Cerebellar nuclear complex (tissue), 1 donor: ENCODE data around the gene ADAMTSL3.

Source experiments
- DNase-seq, 2 experiments: peaks; one replicate each; lab custom pipeline; 2025; lab: John Stamatoyannopoulos, UW

ADAMTSL3 gene, protein sequence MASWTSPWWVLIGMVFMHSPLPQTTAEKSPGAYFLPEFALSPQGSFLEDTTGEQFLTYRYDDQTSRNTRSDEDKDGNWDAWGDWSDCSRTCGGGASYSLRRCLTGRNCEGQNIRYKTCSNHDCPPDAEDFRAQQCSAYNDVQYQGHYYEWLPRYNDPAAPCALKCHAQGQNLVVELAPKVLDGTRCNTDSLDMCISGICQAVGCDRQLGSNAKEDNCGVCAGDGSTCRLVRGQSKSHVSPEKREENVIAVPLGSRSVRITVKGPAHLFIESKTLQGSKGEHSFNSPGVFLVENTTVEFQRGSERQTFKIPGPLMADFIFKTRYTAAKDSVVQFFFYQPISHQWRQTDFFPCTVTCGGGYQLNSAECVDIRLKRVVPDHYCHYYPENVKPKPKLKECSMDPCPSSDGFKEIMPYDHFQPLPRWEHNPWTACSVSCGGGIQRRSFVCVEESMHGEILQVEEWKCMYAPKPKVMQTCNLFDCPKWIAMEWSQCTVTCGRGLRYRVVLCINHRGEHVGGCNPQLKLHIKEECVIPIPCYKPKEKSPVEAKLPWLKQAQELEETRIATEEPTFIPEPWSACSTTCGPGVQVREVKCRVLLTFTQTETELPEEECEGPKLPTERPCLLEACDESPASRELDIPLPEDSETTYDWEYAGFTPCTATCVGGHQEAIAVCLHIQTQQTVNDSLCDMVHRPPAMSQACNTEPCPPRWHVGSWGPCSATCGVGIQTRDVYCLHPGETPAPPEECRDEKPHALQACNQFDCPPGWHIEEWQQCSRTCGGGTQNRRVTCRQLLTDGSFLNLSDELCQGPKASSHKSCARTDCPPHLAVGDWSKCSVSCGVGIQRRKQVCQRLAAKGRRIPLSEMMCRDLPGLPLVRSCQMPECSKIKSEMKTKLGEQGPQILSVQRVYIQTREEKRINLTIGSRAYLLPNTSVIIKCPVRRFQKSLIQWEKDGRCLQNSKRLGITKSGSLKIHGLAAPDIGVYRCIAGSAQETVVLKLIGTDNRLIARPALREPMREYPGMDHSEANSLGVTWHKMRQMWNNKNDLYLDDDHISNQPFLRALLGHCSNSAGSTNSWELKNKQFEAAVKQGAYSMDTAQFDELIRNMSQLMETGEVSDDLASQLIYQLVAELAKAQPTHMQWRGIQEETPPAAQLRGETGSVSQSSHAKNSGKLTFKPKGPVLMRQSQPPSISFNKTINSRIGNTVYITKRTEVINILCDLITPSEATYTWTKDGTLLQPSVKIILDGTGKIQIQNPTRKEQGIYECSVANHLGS (N-terminal part only)

DNA sequence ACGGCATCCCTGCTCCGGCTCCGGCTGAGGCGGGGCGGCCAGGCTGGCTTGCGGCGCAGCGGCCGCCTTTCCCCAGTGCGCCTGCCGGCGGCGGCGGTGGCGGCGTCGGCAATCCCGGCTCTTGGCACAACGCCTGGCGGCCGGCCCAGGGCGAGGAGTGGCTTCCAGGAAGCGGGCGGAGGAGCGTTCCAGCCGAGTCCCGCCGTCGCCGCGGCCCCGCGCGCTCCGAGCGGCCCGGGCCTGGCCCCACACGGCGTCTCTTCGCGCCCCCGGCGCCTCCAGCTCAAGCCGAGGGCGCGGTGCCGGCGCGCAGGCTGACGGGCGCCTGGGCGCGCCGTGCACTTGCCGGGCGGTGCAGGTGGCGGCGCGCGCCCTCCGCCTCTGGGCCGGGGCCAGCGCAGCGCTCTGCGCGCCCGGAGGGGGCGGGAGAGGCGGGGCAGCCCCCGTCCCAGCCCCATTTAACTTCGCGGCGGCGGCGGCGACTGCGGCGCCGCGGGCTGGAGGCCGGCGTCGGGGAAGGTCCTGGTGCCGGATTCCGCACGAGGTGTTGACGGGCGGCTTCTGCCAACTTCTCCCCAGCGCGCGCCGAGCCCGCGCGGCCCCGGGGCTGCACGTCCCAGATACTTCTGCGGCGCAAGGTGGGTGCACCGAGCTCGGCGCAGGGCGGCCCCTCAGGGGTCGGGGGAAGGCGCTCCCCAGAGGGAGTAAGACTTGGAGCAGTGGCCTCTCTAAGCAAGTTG lies at the start of gene ADAMTSL3:
Gene ADAMTSL3, plus strand, starts transcription at position 485 of the 740 bp plus-strand sequence. CDS start 1,639 bp downstream, outside the sequence.
- DNase-seq, result no peak

DNA sequence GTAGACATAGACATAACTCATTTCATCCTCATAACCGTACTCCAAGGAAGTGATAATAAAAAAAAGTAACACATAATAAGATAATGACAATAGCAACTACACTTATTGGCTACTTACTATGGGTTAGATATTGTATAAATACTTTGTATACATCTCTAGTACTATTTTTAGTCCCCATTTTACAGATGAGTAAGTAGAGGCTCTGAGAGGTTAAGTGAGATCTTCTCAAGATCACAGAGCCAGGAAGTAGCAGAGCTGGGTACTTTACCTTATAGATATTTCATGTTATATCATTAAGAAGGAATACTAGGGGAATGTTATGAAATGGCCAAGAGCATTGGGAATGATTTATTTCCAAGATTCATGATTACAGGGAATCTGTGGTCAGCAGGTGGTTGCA lies 49.4 kb upstream of the ADAMTSL3 start:
- no peak for DNase-seq

DNA sequence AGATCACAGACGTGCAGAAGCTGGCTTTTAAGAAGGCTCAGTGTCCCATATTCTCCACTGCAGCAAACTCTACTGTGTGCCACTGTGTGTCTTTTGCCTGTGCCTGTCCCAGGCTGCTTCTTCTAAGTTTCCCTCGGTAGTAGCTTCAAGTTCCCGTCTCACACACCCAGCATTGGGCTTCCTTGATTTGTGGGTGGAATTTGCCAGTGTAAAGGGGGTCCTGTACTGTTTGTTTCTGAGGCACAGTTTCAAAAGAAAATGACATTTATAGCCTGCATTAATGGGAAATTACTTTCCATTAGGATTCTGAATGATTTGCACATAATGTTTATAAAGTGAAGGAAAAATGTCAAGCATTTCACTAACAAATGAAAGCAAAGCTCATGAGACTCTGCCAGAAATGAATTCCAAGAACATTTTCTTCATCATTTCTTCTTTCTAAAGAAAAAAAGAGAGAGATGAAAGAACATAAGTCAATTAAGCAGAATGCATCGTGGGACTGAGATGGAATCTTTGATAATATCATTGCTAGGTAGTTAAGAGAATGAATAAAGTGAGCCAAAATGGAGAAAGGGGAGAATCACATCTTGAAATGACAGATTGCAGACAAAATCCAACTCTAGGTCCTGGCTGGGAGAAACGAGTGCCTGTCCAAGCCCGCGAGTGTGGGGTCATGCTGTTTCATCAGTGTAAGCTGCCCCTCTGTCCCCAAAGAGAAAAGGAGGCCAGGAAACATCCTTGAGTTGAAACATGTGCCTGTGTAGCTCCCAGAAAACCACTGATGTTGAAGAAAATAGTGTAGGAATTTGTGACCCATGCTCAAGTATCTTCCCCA lies 48.6 kb upstream of the ADAMTSL3 start:
- no peak for DNase-seq

DNA sequence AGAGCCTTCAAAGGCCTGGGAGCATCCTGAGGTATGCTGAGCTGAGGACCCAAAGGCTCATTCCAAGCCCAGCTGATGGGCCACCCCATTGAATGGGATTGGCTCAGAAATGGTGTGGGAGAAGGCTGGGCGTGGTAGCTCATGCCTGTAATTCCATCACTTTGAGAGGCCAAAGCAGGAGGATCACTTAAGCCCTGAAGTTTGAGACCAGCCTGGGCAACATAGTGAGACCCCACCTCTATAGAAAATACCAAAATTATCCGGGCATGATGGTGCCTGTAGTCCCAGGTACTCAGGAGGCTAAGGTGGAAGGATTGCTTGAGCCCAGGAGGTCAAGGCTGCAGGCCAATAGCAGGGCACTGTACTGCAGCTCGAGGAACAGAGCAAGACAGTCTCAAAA lies 43.8 kb upstream of the ADAMTSL3 start:
- DNase-seq, result no peak

DNA sequence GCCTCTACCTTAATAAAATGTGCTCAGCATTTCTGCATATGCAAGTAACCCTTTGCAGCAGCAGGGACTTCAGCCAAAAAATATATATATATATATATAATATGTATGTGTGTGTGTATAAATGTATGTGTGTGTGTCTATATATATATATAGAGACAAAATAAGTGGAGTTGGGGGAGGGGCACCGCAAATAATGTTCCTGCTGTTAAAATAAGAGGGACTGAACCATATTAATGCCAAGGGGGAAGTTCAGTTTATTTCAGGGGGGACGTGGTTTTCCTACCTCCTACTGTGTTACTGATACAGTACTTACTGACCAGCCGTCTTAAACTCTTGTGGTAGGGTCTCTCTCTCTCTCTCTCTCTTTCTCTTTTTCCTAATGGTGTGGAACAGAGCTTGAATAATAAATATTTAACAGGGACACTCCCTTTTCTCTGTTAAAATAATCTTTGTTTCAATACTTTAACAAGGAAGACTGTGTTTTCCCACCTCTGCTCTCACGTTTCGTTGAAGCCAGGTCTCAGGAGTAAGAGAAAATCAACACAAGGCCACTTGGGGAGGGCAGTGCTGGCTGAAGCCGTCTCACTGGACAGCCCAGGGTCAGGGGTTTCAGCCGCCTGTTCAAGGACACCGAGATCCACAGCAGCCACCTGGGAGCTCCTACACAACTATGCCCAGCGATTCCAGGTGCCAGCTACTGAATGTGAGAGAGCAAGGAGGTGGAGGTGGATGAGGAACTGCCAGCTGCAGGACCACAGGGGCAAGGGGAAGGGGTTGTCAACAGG lies 42.8 kb upstream of the ADAMTSL3 start:
- no peak for DNase-seq

DNA sequence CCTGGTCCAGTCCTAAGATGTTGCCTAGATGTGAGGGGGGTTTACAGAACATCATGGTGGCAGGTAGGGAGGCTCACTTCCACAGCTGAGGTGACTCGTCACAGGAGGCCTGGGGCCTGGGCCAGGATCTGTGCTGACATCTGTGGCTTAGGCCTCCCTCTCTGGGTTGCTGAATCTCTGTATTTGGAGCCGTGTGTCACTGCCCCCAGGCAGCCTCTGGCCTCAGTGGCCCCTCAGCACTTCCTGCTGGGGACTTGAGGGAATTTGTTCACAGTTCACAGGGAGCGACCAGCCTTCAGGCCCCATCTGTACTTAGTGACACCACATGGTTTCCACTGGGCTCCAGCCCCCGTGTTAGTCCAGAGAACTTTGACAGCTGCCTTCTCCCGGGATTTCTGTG lies 41.7 kb upstream of the ADAMTSL3 start:
- DNase-seq, result no peak

DNA sequence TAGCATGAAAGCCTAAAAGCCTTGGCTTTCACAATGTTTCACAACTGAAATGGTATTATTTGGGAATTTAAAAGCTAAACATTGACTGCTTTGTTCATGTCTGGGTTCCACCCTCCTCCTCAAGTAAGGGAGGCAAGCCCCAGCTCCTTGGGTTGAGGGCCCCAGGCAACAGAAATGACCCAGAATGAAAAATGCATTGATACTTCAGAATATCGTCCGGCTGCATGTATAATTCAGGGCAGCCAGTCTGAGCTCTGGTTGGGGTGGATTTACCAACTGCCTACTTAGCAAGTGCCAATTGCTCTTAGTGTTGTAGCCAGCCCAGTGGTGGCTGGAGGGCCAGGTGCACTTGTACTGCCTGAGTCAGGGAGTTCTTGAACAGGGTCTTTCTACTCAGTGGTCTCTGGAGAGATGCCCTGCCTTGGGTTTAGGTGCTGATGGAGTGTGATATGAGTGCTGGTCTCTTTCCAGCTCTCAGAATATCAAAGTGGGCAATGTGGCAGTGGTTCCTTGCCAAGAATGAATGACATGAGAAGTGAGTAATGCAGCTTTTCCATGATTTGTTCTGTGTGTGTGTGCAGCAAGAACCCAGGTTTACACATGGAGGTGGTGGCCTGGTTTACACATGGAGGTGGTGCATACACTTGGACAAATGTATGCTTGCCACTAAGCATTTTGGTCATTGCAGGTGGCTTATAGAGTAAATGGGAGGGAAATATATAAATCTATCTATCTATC lies 40.9 kb upstream of the ADAMTSL3 start:
- no peak for DNase-seq

DNA sequence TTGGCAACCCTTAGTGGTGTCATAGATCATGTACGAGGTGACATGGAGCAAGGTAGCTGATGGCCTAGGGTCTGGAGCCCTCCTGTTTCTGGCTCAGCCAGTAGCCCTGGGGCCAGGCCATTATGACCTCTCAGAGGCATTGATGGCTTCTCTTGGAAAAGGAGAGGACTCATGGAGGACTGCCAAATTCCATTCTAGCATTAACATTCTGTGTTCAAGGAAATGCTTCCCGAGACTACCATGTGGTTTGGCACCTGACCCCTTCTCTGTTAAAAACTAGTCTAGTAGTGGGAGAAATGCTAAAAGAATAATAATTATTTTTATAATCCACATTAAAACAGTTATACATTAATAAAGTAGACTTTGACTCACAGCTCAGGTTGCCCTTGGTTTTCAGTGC lies 40.2 kb upstream of the ADAMTSL3 start:
- DNase-seq, result no peak

DNA sequence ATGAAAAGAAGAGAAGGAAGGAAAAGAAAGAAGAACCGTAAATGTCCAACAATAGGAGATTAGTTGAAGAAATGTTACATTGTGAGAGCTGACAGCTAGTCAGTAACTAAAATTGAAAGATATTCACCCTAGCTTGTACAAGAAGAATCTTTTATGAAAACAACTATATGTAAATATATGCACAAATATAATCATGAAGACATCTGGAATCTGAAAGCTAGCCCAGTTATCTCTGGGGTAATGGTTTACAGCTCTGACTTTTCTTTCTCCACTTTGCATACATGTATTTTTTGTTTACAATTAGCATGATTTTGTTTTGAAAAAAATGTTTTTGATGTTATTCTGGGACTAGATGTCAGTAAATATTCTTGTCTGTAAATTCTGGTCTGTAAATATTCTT lies 37.1 kb upstream of the ADAMTSL3 start:
- no peak for DNase-seq

DNA sequence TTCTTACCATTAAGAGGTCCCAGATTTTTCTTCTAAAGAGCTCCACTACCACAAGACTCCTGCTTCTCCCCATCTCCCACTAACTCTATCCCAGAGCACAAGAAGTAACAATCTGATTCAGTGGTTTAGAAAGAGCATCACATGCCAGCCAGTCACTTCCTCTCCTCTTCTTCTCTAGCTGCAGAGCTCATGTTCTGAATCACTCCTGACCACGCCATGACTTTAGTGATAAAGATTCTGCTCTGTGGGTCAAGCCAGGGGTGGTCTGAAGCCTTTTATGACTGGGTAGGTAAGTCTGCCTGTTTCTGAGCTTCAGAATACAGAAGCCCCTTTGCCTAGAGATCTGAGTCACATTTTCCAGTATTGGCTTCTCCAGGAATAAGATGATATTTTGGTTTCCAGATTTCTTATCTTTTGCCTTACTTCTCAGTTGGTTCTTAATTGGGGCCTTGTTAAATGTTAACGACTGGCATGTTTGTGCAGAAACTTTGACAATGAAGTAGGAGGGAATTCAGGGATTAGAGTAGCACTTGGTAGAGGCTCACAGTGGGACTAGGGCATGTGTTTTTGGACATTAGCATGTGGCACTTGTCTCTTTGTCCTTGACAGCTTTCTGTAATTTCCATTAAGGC lies 27.6 kb upstream of the ADAMTSL3 start:
- no peak for DNase-seq

DNA sequence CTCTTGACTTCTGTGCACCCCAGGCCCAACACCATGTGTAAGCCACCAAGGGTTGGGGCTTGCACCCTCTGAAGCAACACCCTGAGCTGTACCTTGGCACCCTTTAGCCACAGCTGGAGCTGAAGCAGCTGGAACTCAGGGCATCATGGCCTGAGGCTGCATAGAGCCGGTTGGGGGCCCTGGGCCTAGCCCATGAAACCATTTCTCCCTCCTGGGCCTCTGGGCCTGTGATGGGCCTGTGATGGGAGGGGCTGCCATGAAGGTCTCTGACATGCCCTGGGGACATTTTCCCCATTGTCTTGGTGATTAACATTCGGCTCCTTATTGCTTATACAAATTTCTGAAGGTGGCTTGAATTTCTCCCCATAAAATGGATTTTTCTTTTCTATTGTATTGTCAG lies 22.4 kb upstream of the ADAMTSL3 start:
- DNase-seq, result no peak

DNA sequence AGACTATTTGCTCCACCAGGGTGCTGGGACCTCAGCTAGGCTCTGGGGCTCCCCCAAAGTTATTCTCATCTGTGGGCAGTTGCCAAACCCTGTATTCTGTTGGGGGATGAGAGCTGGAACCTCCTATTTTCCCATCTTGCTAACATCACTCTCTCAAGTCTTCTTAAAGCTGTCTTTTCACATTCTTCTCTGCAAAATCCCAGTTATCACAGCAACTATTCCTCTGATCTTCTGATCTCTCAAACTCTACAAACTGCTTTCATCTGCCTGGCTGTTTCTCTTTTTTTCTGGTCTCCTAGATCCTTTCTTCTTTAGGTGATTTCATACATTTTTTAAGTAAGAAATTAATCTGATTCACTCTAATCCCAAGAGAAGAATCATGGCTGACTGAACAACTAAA lies 10.7 kb upstream of the ADAMTSL3 start:
- DNase-seq, result no peak

DNA sequence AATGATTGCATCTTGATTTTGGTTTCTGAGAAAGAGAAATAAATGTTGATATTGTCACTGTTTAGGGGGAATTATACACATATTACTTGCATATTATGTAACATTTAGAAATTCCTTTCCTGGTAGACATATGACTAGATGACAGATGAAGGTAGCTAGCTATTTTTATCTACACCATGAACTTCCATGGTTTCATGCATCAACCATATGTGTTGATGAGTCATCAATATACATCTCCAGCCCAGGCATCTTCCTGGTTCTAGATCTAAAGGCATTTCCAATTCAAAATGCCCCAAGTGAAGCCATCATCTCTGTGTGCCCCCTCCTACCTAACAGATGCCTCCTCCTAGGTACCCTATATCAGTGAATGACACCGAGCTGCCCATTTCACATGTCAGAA lies 9.5 kb upstream of the ADAMTSL3 start:
- DNase-seq, result no peak

DNA sequence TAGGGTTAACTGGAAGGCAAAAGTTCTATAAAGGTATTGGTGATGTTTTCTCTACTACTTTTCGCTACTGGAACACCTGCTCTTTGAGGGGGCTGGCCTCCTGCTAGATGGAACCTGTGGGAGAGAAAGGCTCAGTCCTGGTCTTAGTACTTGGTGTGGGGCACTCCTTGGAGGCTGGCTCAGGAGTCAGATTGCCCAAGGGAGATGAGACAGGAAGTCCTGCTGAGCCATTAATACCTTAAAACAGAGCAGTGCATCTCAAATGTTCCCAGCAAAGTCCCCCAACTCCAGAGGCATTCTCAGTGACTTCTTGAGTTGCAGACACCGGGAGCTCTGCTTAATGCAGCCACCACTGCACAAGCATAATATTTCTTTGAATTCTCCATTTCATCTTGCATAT lies 3.1 kb upstream of the ADAMTSL3 start:
- DNase-seq, result no peak

DNA sequence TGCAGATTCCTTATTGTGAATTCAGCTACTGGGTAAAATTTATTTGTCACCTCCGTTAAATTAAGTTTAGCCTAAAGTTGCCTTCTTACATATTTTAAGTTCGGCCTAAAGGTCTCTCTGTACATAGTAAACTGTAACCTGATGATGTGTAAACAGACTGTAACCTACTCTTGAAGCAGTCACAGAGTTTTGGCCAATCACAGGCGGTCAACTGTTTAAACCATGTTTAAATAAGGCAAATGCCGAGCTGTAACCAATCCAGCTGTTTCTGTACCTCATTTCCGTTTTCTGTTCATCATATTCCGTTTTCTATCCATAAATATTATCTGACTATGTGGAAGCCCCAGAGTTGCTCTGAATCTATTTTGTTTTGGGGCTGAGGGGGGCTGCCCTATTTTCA lies 2.4 kb upstream of the ADAMTSL3 start:
- DNase-seq, result no peak

DNA sequence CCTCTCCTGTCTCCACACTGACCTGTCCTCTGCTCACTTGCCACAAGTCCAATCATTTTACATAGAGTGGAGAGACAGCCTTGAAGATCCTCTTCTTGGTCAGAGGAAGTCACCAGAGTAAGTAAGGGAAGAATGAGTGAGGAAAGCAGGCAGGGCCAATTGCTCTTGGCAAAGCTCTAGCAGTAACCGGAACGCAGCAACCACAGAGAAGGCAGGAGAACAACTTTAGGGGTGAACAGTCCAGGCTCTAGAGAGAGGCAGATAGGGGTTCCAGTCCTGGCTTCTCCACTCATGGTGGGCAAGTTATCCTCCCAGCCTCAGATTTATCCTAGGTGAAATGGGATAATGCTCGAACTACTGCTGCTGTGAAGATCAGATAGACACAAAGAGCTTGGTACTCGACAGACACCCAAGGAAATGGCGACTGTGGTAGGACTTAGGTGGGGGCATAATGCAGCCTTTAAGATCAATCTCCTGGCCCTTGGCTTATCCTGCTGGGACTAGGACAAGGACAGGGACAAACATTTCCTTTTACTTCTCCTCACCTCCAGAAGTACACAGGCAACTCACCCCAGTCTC lies 1.2 kb upstream of the ADAMTSL3 start:
- DNase-seq, result no peak

DNA sequence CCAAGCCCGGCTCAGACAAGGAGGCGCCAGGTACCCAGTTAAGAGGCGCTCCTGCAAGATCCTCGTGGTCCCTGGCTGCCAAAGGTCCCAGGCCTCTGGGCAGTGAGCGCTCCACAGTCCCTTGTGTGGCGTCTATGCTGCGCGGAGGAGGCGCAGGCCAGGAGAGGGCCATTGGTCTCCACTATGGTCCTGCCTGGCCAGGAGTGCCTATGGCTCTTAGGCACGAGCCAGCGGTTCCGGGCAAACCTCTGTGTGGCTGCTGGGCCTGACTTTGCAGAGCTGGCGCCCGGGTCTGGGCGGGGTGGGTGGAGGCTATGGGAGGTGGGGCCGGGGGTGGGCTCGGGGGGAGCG lies 660 bp upstream of the ADAMTSL3 start:
- DNase-seq, result no peak
